ENCODE results near the gene ZNF169.
"Not testable (repeated sequence)": the region's sequence is repeated elsewhere in the genome, so short reads cannot be mapped to it uniquely, and the experiment has no call there.

- TF ChIP-seq, protein P1, sequence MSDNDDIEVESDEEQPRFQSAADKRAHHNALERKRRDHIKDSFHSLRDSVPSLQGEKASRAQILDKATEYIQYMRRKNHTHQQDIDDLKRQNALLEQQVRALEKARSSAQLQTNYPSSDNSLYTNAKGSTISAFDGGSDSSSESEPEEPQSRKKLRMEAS (IDR thresholded peaks at IDR 0.05), result not testable (repeated sequence)
- not testable (repeated sequence) for TF ChIP-seq TAF1 (conservative IDR thresholded peaks at IDR 0.05); RAD21 (IDR thresholded peaks at IDR 0.05); ATF3 (IDR thresholded peaks at IDR 0.05); SP1 (IDR thresholded peaks at IDR 0.05)
- TF ChIP-seq, protein P2, sequence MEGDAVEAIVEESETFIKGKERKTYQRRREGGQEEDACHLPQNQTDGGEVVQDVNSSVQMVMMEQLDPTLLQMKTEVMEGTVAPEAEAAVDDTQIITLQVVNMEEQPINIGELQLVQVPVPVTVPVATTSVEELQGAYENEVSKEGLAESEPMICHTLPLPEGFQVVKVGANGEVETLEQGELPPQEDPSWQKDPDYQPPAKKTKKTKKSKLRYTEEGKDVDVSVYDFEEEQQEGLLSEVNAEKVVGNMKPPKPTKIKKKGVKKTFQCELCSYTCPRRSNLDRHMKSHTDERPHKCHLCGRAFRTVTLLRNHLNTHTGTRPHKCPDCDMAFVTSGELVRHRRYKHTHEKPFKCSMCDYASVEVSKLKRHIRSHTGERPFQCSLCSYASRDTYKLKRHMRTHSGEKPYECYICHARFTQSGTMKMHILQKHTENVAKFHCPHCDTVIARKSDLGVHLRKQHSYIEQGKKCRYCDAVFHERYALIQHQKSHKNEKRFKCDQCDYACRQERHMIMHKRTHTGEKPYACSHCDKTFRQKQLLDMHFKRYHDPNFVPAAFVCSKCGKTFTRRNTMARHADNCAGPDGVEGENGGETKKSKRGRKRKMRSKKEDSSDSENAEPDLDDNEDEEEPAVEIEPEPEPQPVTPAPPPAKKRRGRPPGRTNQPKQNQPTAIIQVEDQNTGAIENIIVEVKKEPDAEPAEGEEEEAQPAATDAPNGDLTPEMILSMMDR (IDR thresholded peaks at IDR 0.05; ENCODE audit: low read depth, low read length, missing input control), result not testable (repeated sequence)
Observed at GRCh38 chr9:94317949-94318657, 59.0 kb downstream of the ZNF169 start.
